H9 (cell line): ENCODE measurements around the gene IGF2R. TPM values are rescaled to one million over a fixed set of nuclear protein-coding genes. Genes with fewer than 3 reads are reported as not detected.

ENCODE experiments used
- DNase-seq: peaks from one replicate; pipeline ENCODE4 v3.0.0-alpha.2; 2017
- H2AFZ ChIP-seq: one replicate; pipeline ENCODE4 v1.6.1; 2013; ENCODE audit warnings: mild to moderate bottlenecking, low read length, control low read depth, moderate library complexity
- H2AK5ac ChIP-seq: 2 replicates; pipeline ENCODE4 v1.6.1; 2013; ENCODE audit warnings: low read length, control low read depth, mixed read lengths; ENCODE audit not compliant: insufficient read length
- H2BK120ac ChIP-seq: one replicate; pipeline ENCODE4 v1.6.1; 2013; ENCODE audit warnings: low read depth, mild to moderate bottlenecking, low read length, control low read depth, inconsistent platforms; ENCODE audit not compliant: poor library complexity, severe bottlenecking
- H2BK12ac ChIP-seq: 2 replicates; pipeline ENCODE4 v1.6.1; 2013; ENCODE audit warnings: low read length, control low read depth, mixed read lengths, low read depth; ENCODE audit not compliant: insufficient read length
- H2BK15ac ChIP-seq: 2 replicates; pipeline ENCODE4 v1.6.1; 2013; ENCODE audit warnings: low read depth, low read length, control low read depth
- H2BK20ac ChIP-seq: one replicate; pipeline ENCODE4 v1.6.1; 2013; ENCODE audit warnings: low read depth, mild to moderate bottlenecking, low read length, control low read depth, inconsistent platforms; ENCODE audit not compliant: poor library complexity, severe bottlenecking
- H2BK5ac ChIP-seq: 2 replicates; pipeline ENCODE4 v1.6.1; 2013; ENCODE audit warnings: low read length, control low read depth, mixed read lengths; ENCODE audit not compliant: insufficient read length
- H3K14ac ChIP-seq: 2 replicates; pipeline ENCODE4 v1.6.1; 2013; ENCODE audit warnings: low read length, control low read depth; ENCODE audit not compliant: insufficient read depth
- H3K18ac ChIP-seq: 2 replicates; pipeline ENCODE4 v1.6.1; 2013; ENCODE audit warnings: low read depth, mild to moderate bottlenecking, mixed read lengths, low read length, control low read depth; ENCODE audit not compliant: insufficient read length
- H3K23ac ChIP-seq: 2 replicates; pipeline ENCODE4 v1.6.1; 2013; ENCODE audit warnings: low read length, control low read depth, mixed read lengths, low read depth; ENCODE audit not compliant: insufficient read length
- H3K23me2 ChIP-seq: 2 replicates; pipeline ENCODE4 v1.6.1; 2013; ENCODE audit warnings: low read depth, mild to moderate bottlenecking, mixed read lengths, low read length, control low read depth; ENCODE audit not compliant: insufficient read length, poor library complexity, severe bottlenecking
- H3K27ac ChIP-seq: 2 replicates; pipeline ENCODE4 v1.5.1; 2013; ENCODE audit warnings: low read length, control low read depth, mixed read lengths, low read depth; ENCODE audit not compliant: insufficient read length
- H3K27me3 ChIP-seq: 2 replicates; pipeline ENCODE4 v1.6.1; 2013; ENCODE audit warnings: low read length, control low read depth, inconsistent platforms; ENCODE audit not compliant: insufficient read depth
- H3K4ac ChIP-seq: 2 replicates; pipeline ENCODE4 v1.6.1; 2013; ENCODE audit warnings: low read depth, mild to moderate bottlenecking, control low read depth, inconsistent platforms, low read length, moderate library complexity
- H3K4me1 ChIP-seq: 2 replicates; pipeline ENCODE4 v1.6.1; 2013; ENCODE audit warnings: low read length, control low read depth, inconsistent platforms; ENCODE audit not compliant: insufficient read depth
- H3K4me2 ChIP-seq: 2 replicates; pipeline ENCODE4 v1.6.1; 2013; ENCODE audit warnings: low read length, control low read depth, mixed read lengths; ENCODE audit not compliant: insufficient read length, insufficient read depth
- H3K56ac ChIP-seq: 2 replicates; pipeline ENCODE4 v1.6.1; 2013; ENCODE audit warnings: low read depth, mild to moderate bottlenecking, mixed read lengths, low read length, control low read depth; ENCODE audit not compliant: insufficient read length
- H3K79me1 ChIP-seq: 2 replicates; pipeline ENCODE4 v1.6.1; 2013; ENCODE audit warnings: low read depth, mild to moderate bottlenecking, moderate library complexity, low read length, control low read depth, inconsistent platforms; ENCODE audit not compliant: insufficient read depth, poor library complexity, severe bottlenecking
- H3K79me2 ChIP-seq: 2 replicates; pipeline ENCODE4 v1.6.1; 2013; ENCODE audit warnings: low read length, control low read depth, inconsistent platforms; ENCODE audit not compliant: insufficient read depth
- H3K9ac ChIP-seq: 2 replicates; pipeline ENCODE4 v1.6.1; 2013; ENCODE audit warnings: low read length, control low read depth, mixed read lengths; ENCODE audit not compliant: insufficient read length; ENCODE audit errors: extremely low read depth
- H3K9me3 ChIP-seq: one replicate; pipeline ENCODE4 v1.6.1; 2013; ENCODE audit warnings: low read depth, low read length, inconsistent platforms; ENCODE audit not compliant: control insufficient read depth
- H3T11ph ChIP-seq: one replicate; pipeline ENCODE4 v1.6.1; 2013; ENCODE audit warnings: mild to moderate bottlenecking, low read length, control low read depth, inconsistent platforms
- H4K20me1 ChIP-seq: one replicate; pipeline ENCODE4 v1.6.1; 2013; ENCODE audit not compliant: control insufficient read depth, insufficient read length, insufficient read depth
- H4K5ac ChIP-seq: 2 replicates; pipeline ENCODE4 v1.6.1; 2013; ENCODE audit warnings: low read depth, mild to moderate bottlenecking, mixed read lengths, low read length, control low read depth; ENCODE audit not compliant: insufficient read length
- H4K8ac ChIP-seq: replicated peaks from 2 replicates; pipeline ENCODE4 v1.6.1; 2013; ENCODE audit warnings: low read length, control low read depth, mixed read lengths, low read depth; ENCODE audit not compliant: insufficient read length
- H4K91ac ChIP-seq: 2 replicates; pipeline ENCODE4 v1.6.1; 2013; ENCODE audit warnings: low read depth, mild to moderate bottlenecking, moderate library complexity, mixed read lengths, low read length, control low read depth; ENCODE audit not compliant: insufficient read length
- H3K27ac Mint-ChIP-seq, 3 experiments: 2 replicates in 2 of 3; 3 replicates in 1 of 3; pipeline ENCODE4 v1.8.0; 2020 to 2021; ENCODE audit warnings: mixed read lengths in 3 of 3, mild to moderate bottlenecking in 1 of 3, moderate library complexity in 1 of 3
- H3K27me3 Mint-ChIP-seq: 2 replicates; pipeline ENCODE4 v1.8.0; 2021; ENCODE audit warnings: low read depth, mild to moderate bottlenecking, moderate library complexity, mixed read lengths
- H3K36me3 Mint-ChIP-seq, 3 experiments: 2 replicates in 2 of 3; 3 replicates in 1 of 3; pipeline ENCODE4 v1.8.0; 2020 to 2021; ENCODE audit warnings: low read depth in 3 of 3, mixed read lengths in 3 of 3; ENCODE audit not compliant: insufficient read depth in 1 of 3
- H3K4me1 Mint-ChIP-seq, 2 experiments: 2 replicates each; pipeline ENCODE4 v1.8.0; 2020; ENCODE audit warnings: mixed read lengths in 2 of 2
- H3K4me3 Mint-ChIP-seq, 2 experiments: 2 replicates in 1 of 2; 3 replicates in 1 of 2; pipeline ENCODE4 v1.8.0; 2020 to 2021; ENCODE audit warnings: mild to moderate bottlenecking in 2 of 2, mixed read lengths in 2 of 2, moderate library complexity in 1 of 2
- H3K9me3 Mint-ChIP-seq, 2 experiments: 2 replicates in 1 of 2; 3 replicates in 1 of 2; pipeline ENCODE4 v1.8.0; 2020; ENCODE audit warnings: mild to moderate bottlenecking in 2 of 2, mixed read lengths in 2 of 2, moderate library complexity in 1 of 2
- CTCF ChIP-seq: fragments of 200-600 bp; sonication (generic); conservative IDR thresholded peaks from 3 replicates; pipeline ENCODE4 v1.8.0; 2021; ENCODE audit warnings: antibody characterized with exemption, mild to moderate bottlenecking
- WGBS: extraction: QIAGEN DNeasy Blood & Tissue Kit; methylation state at CpG from one replicate; pipeline ENCODE4 v1.1.7; 2013; ENCODE audit warnings: missing lambda C conversion rate, low lambda C conversion rate, mixed read lengths; ENCODE audit not compliant: insufficient read length; ENCODE audit errors: extremely low coverage; 5-methylcytosine and 5-hydroxymethylcytosine counted together
- total RNA-seq: library from RNA; stranded (reverse); gene quantifications from 2 replicates; pipeline ENCODE4 v1.2.1, GENCODE V29; 2021

Gene IGF2R
- total RNA-seq, 1 experiment from 2014 or later = 66.7 TPM

GRCh38 chr6:160048471-160048870, 79.6 kb downstream of the IGF2R start:
- Histone ChIP-seq H4K91ac (no peak overlapping the region), H3T11ph (no peak overlapping the region), H3K79me1 (no peaks in the 10 kb centered on the region), H3K14ac (no peak overlapping the region), H2BK15ac (no peak overlapping the region), H3K56ac (no peak overlapping the region), H3K23me2 (no peaks in the 10 kb centered on the region), H4K20me1 (no peaks in the 10 kb centered on the region), H3K23ac (no peak overlapping the region), H2BK5ac (no peak overlapping the region), H3K79me2 (no peaks in the 10 kb centered on the region), H3K4ac (no peak overlapping the region), H2AFZ (no peak overlapping the region), H3K27me3 (no peaks in the 10 kb centered on the region), H4K8ac (no peak overlapping the region), H3K4me2 (no peak overlapping the region), H2AK5ac (no peak overlapping the region), H2BK120ac (no peak overlapping the region), H3K9me3 (no peaks in the 10 kb centered on the region), H2BK12ac (no peak overlapping the region), H3K27ac (no peak overlapping the region), H3K4me1 (no peaks in the 10 kb centered on the region), H3K18ac (no peak overlapping the region), H3K9ac (no peak overlapping the region), H4K5ac (no peak overlapping the region), H2BK20ac (no peak overlapping the region)
- no peak for DNase-seq
- WGBS = no CpG with 5 or more reads among the region's 6 CpGs
- Mint-ChIP-seq H3K4me1 (no peaks in the 10 kb centered on the region), H3K4me3 (no peak overlapping the region), H3K27ac (no peak overlapping the region; a peak in 1 of 7 replicates), H3K36me3 (peaks cover 68 to 93% (median 87%) of the 10 kb centered on the region in 3 experiments), H3K9me3 (no peaks in the 10 kb centered on the region; a peak in 2 of 5 replicates), H3K27me3 (no peaks in the 10 kb centered on the region)
- no peak for TF ChIP-seq CTCF
